GM21825 (cell line): ENCODE results near the gene SERINC4.

Experiments used
- ATAC-seq: cut with Tn5 transposase; IDR thresholded peaks from one replicate; pipeline ENCODE4 v1.9.1; 2021; ENCODE audit warnings: mild to moderate bottlenecking, moderate library complexity; ENCODE audit not compliant: unreplicated experiment

SERINC4 gene

GRCh38 chr15:43799209-43799944 lies 643 bp downstream of the SERINC4 start:
- no peak for ATAC-seq

- ATAC-seq, result no peak
Observed at GRCh38 chr15:43796566-43796965, 3.5 kb downstream of the SERINC4 start.

- no peak for ATAC-seq
Observed at GRCh38 chr15:43795997-43796396, 4.0 kb downstream of the SERINC4 start.

- ATAC-seq, result no peak
Observed at GRCh38 chr15:43795197-43795596, 4.8 kb downstream of the SERINC4 start.

GRCh38 chr15:43794269-43795037 lies 5.6 kb downstream of the SERINC4 start:
- no peak for ATAC-seq

GRCh38 chr15:43793647-43794046 lies 6.4 kb downstream of the SERINC4 start:
- no peak for ATAC-seq

GRCh38 chr15:43792761-43793476 lies 7.1 kb downstream of the SERINC4 start:
- ATAC-seq, result no peak

GRCh38 chr15:43791993-43792760 lies 7.8 kb downstream of the SERINC4 start, which contains the start of gene SERF2:
SERF2 (plus strand) TSS chr15:43792320; CDS start chr15:43792377, 57 bp downstream.
- ATAC-seq, result peak; percentile 79

GRCh38 chr15:43789409-43789808 lies 10.6 kb downstream of the SERINC4 start:
- no peak for ATAC-seq

GRCh38 chr15:43779016-43779415 lies 21.0 kb downstream of the SERINC4 start:
- no peak for ATAC-seq

- ATAC-seq, result peak; percentile 51
Observed at GRCh38 chr15:43777267-43777914, 22.6 kb downstream of the SERINC4 start.

- ATAC-seq, result peak; percentile 31
Observed at GRCh38 chr15:43776718-43777266, 23.2 kb downstream of the SERINC4 start, which contains the start of gene ELL3. ELL3 (minus strand) TSS chr15:43776966; CDS start chr15:43776901, 65 bp downstream.

- peak; percentile 63 for ATAC-seq
Observed at GRCh38 chr15:43776101-43776717, 23.8 kb downstream of the SERINC4 start.

GRCh38 chr15:43775411-43775965 lies 24.5 kb downstream of the SERINC4 start:
- no peak for ATAC-seq

- ATAC-seq, result no peak
Observed at GRCh38 chr15:43774062-43774461, 26.0 kb downstream of the SERINC4 start.

- no peak for ATAC-seq
Observed at GRCh38 chr15:43772624-43773023, 27.4 kb downstream of the SERINC4 start.

GRCh38 chr15:43771816-43772215 lies 28.2 kb downstream of the SERINC4 start:
- no peak for ATAC-seq

GRCh38 chr15:43769584-43770228 lies 30.3 kb downstream of the SERINC4 start:
- no peak for ATAC-seq
